ENCODE data around the gene URB1.

- TF ChIP-seq POLR2AphosphoS5 (IDR thresholded peaks at IDR 0.05; ENCODE audit: control insufficient read depth, insufficient read depth, low read depth, low read length) (no peak), TBP (optimal IDR thresholded peaks at IDR 0.05; ENCODE audit: low read depth, low read length) (no peak)
Observed at GRCh38 chr21:32418146-32418545, 25.3 kb upstream of the URB1 start.
